H1 (cell line): ENCODE data around the gene MICALL2. TPM values are rescaled to one million over a fixed set of nuclear protein-coding genes. Genes with fewer than 3 reads are reported as not detected.

Source experiments
- CTCF ChIA-PET: fragments of 300-600 bp; sonication (Branson Sonifier 250); formaldehyde crosslinking; loops from one replicate; lab custom pipeline; 2021; ENCODE audit not compliant: partially characterized antibody; lab: Charles Lee
- POLR2A ChIA-PET: fragments of 300-600 bp; sonication (Branson Sonifier 250); formaldehyde crosslinking; loops from one replicate; lab custom pipeline; 2021; ENCODE audit warnings: inconsistent platforms; ENCODE audit not compliant: partially characterized antibody; lab: Charles Lee
- DNase-seq, 2 experiments: peaks; one replicate each; pipeline versions ENCODE4 v3.0.0 to v3.0.0-alpha.2; 2010 to 2022; ENCODE audit warnings: low spot score in 2 of 2, low read depth in 1 of 2, mixed read lengths in 1 of 2
- FAIRE-seq: peaks from 2 replicates; lab custom pipeline; 2011; peaks lifted over from hg19 to GRCh38; lab: Jason Lieb, UNC
- H2AFZ ChIP-seq: 2 replicates; pipeline ENCODE4 v1.8.1; 2012; ENCODE audit warnings: low read length, inconsistent platforms
- H2AK5ac ChIP-seq: 2 replicates; pipeline ENCODE4 v1.6.1; 2013; ENCODE audit warnings: low read depth, low read length
- H2BK120ac ChIP-seq: replicated peaks from 2 replicates; pipeline ENCODE3; 2013; ENCODE audit warnings: low read depth, low read length, inconsistent platforms
- H2BK12ac ChIP-seq: 2 replicates; pipeline ENCODE4 v1.6.1; 2013; ENCODE audit warnings: low read depth, low read length
- H2BK15ac ChIP-seq: 2 replicates; pipeline ENCODE4 v1.6.1; 2013; ENCODE audit warnings: low read length
- H2BK20ac ChIP-seq: 2 replicates; pipeline ENCODE4 v1.6.1; 2013; ENCODE audit warnings: low read length
- H2BK5ac ChIP-seq: 2 replicates; pipeline ENCODE4 v1.6.1; 2013; ENCODE audit warnings: low read depth, low read length
- H3K14ac ChIP-seq: 2 replicates; pipeline ENCODE4 v1.6.1; 2013; ENCODE audit warnings: inconsistent platforms; ENCODE audit not compliant: insufficient read length
- H3K18ac ChIP-seq: 2 replicates; pipeline ENCODE4 v1.6.1; 2013; ENCODE audit warnings: low read length; ENCODE audit errors: extremely low read depth
- H3K23ac ChIP-seq: 2 replicates; pipeline ENCODE4 v1.6.1; 2013; ENCODE audit warnings: inconsistent platforms; ENCODE audit not compliant: insufficient read length
- H3K23me2 ChIP-seq: 2 replicates; pipeline ENCODE4 v1.6.1; 2013; ENCODE audit warnings: low read depth, low read length
- H3K27ac ChIP-seq: 2 replicates; pipeline ENCODE4 v1.6.1; 2011; ENCODE audit warnings: low read depth, low read length, inconsistent platforms
- H3K27me3 ChIP-seq, 4 experiments: replicated peaks in 1 of 4; 1 replicate in 1 of 4; 2 replicates in 3 of 4; pipeline versions ENCODE4 v1.6.1 to v1.8.1; 2011 to 2013; ENCODE audit warnings: low read length in 3 of 4, mild to moderate bottlenecking in 3 of 4, inconsistent platforms in 2 of 4, mixed read lengths in 2 of 4, moderate library complexity in 1 of 4; ENCODE audit not compliant: control insufficient read depth in 3 of 4, insufficient read depth in 3 of 4; ENCODE audit errors: extremely low read depth in 1 of 4
- H3K36me3 ChIP-seq, 4 experiments: 2 replicates each; pipeline versions ENCODE4 v1.6.1 to v1.8.1; 2011 to 2013; ENCODE audit warnings: mild to moderate bottlenecking in 4 of 4, low read length in 3 of 4, moderate library complexity in 2 of 4, control low read depth in 1 of 4, inconsistent platforms in 1 of 4; ENCODE audit not compliant: insufficient read depth in 4 of 4, control insufficient read depth in 2 of 4
- H3K4ac ChIP-seq: replicated peaks from 2 replicates; pipeline ENCODE3; 2013; ENCODE audit warnings: low read length, low read depth, mixed read lengths, inconsistent platforms; ENCODE audit not compliant: insufficient read length
- H3K4me1 ChIP-seq, 4 experiments: replicated peaks in 1 of 4; 1 replicate in 1 of 4; 2 replicates in 3 of 4; pipeline versions ENCODE4 v1.6.1 to v1.8.1; 2011 to 2013; ENCODE audit warnings: low read length in 3 of 4, inconsistent platforms in 2 of 4, mixed read lengths in 1 of 4; ENCODE audit not compliant: insufficient read depth in 4 of 4, control insufficient read depth in 3 of 4
- H3K4me2 ChIP-seq, 2 experiments: 2 replicates each; pipeline versions ENCODE4 v1.6.1 to v1.8.1; 2011 to 2013; ENCODE audit warnings: low read depth in 2 of 2, low read length in 2 of 2, control low read depth in 1 of 2, inconsistent platforms in 1 of 2, mild to moderate bottlenecking in 1 of 2; ENCODE audit not compliant: insufficient read depth in 1 of 2
- H3K4me3 ChIP-seq, 4 experiments: fragments of 200-600, 300-600 bp in 1 of 4; sonication (generic), shearing (Covaris generic), sonication (Bioruptor Twin) in 1 of 4; 2 replicates each; pipeline versions ENCODE4 v1.5.1 to v1.8.1; 2011 to 2016; ENCODE audit warnings: low read length in 4 of 4, low read depth in 3 of 4, control low read depth in 2 of 4, inconsistent platforms in 2 of 4, mild to moderate bottlenecking in 2 of 4, mixed read lengths in 1 of 4, moderate library complexity in 1 of 4; ENCODE audit not compliant: insufficient read depth in 2 of 4; ENCODE audit errors: extremely low read depth in 1 of 4
- H3K56ac ChIP-seq: replicated peaks from 2 replicates; pipeline ENCODE3; 2013; ENCODE audit warnings: low read depth, mild to moderate bottlenecking, mixed read lengths, low read length, inconsistent platforms; ENCODE audit not compliant: insufficient read length
- H3K79me1 ChIP-seq: 2 replicates; pipeline ENCODE4 v1.6.1; 2013; ENCODE audit warnings: low read depth, low read length, control low read depth
- H3K79me2 ChIP-seq, 2 experiments: 2 replicates each; pipeline versions ENCODE4 v1.6.1 to v1.8.1; 2012 to 2013; ENCODE audit warnings: low read length in 2 of 2, mild to moderate bottlenecking in 2 of 2, inconsistent platforms in 1 of 2; ENCODE audit not compliant: insufficient read depth in 2 of 2, control insufficient read depth in 1 of 2
- H3K9ac ChIP-seq, 4 experiments: replicated peaks in 1 of 4; 1 replicate in 1 of 4; 2 replicates in 3 of 4; pipeline versions ENCODE4 v1.6.1 to v1.8.1; 2011 to 2013; ENCODE audit warnings: low read depth in 3 of 4, low read length in 3 of 4, control low read depth in 2 of 4, mild to moderate bottlenecking in 2 of 4, moderate library complexity in 2 of 4, inconsistent platforms in 1 of 4; ENCODE audit errors: extremely low read depth in 1 of 4
- H3K9me3 ChIP-seq, 2 experiments: 2 replicates each; pipeline versions ENCODE4 v1.6.1 to v1.8.1; 2012 to 2013; ENCODE audit warnings: mild to moderate bottlenecking in 2 of 2, moderate library complexity in 2 of 2, control low read depth in 1 of 2, inconsistent platforms in 1 of 2, low read depth in 1 of 2, low read length in 1 of 2, mixed read lengths in 1 of 2; ENCODE audit not compliant: insufficient read depth in 2 of 2
- H4K20me1 ChIP-seq, 2 experiments: replicated peaks in 1 of 2; 2 replicates each; pipeline versions ENCODE3 to v1.8.1; 2011 to 2013; ENCODE audit warnings: inconsistent platforms in 2 of 2, low read length in 2 of 2, mild to moderate bottlenecking in 1 of 2; ENCODE audit not compliant: insufficient read depth in 2 of 2, control insufficient read depth in 1 of 2
- H4K5ac ChIP-seq: 2 replicates; pipeline ENCODE4 v1.6.1; 2013; ENCODE audit warnings: low read length, low read depth, mixed read lengths, inconsistent platforms; ENCODE audit not compliant: insufficient read length
- H4K8ac ChIP-seq: 2 replicates; pipeline ENCODE4 v1.8.0; 2013; ENCODE audit warnings: mild to moderate bottlenecking, moderate library complexity, low read length, inconsistent platforms; ENCODE audit not compliant: insufficient read depth; ENCODE audit errors: extremely low read depth
- H4K91ac ChIP-seq: replicated peaks from 2 replicates; pipeline ENCODE3; 2013; ENCODE audit warnings: low read length, mixed read lengths, inconsistent platforms; ENCODE audit not compliant: insufficient read length
- HDAC2 ChIP-seq, 2 experiments: fragments of 300-600 bp in 1 of 2; sonication (generic) in 1 of 2; IDR thresholded peaks; 2 replicates each; pipeline ENCODE4 v1.6.1; 2011 to 2012; ENCODE audit warnings: low read depth in 2 of 2, low read length in 2 of 2, mild to moderate bottlenecking in 2 of 2, moderate library complexity in 2 of 2, borderline replicate concordance in 1 of 2, inconsistent platforms in 1 of 2
- WGBS, 2 experiments: shearing (Covaris generic) in 1 of 2; methylation state at CpG; one replicate each; pipeline versions ENCODE4 v1.1.6 to v1.1.7; 2013 to 2015; ENCODE audit warnings: low lambda C conversion rate in 2 of 2, mixed read lengths in 2 of 2, inconsistent platforms in 1 of 2, low coverage in 1 of 2, missing lambda C conversion rate in 1 of 2; ENCODE audit not compliant: insufficient replicate concordance in 2 of 2, insufficient coverage in 1 of 2, insufficient read length in 1 of 2; ENCODE audit errors: extremely low coverage in 1 of 2, missing lambda C conversion rate in 1 of 2; 5-methylcytosine and 5-hydroxymethylcytosine counted together
- polyA plus RNA-seq, 7 experiments: library from polyadenylated mRNA; depleted of rRNA in 3 of 7; stranded (reverse) in 5 of 7; unstranded in 2 of 7; fragments of >200 nt in 5 of 7; fragments of 200-250 nt in 2 of 7; gene quantifications; 1 replicate in 5 of 7; 2 replicates in 1 of 7; 4 replicates in 1 of 7; pipeline versions ENCODE4 v1.2.1 to v1.2.3, GENCODE V29; 2011 to 2013; ENCODE audit warnings: missing spikeins in 2 of 7, mixed read lengths in 2 of 7
- total RNA-seq: library from RNA; stranded (reverse); fragmentation: NEBNext Ultra II Directional; extraction: Animal tissue kit (Norgen Biotek cat#: 25700); gene quantifications from 2 replicates; pipeline ENCODE4 v1.2.1, GENCODE V29; 2021
- TF ChIP-seq, protein P1 (sequence below): IDR thresholded peaks from 2 replicates; pipeline ENCODE4 v1.6.1; 2012; ENCODE audit warnings: inconsistent platforms

Gene MICALL2
- total and polyA plus RNA-seq, 2 of the 8 experiments (the other 6 are each of a cell fraction or from before 2014, with no cell fraction given) = 5.3 to 8.5 TPM

DNA sequence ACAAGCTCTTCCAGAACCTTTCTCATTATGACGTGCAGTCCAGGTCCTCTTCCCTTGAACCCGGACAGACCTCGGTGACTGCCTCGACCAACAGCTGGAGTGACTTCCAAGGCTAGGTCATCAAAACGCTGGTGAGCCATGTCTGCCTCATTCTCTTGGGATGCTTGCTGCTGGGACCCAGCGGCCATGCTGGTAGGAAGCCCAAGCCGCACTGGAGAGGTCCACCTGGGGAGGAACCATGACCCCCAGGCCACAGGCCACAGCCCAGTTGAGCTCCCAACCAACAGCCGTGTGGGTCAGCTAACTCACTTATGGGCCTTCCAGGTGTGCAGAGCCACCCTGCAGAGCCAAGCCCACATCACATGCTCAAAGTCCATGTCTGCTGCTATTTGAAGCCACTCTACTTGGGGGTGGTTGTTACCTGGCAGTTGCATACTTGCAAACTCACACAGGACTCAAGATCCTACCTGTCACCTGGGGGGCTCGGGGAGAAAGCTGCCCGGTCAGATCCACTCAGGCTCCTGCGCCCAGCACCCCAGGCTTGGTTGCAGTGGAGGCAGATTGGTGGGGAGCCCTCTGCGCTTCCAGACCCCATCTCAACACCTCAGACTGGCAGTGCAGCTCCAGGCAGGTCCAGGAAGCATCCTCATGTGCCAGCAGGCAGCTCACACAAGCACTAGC is 57.0 kb downstream of the MICALL2 start:
- no peaks in the 10 kb centered on the region for H3K79me1 ChIP-seq
- H3K27ac ChIP-seq = no peak overlapping the region
- FAIRE-seq (no peak), DNase-seq (no peak)
- no peak overlapping the region for H2BK5ac ChIP-seq
- no peak overlapping the region for H3K9ac ChIP-seq
- no peak overlapping the region for H3K4ac ChIP-seq
- TF ChIP-seq HDAC2 (IDR thresholded peaks at IDR 0.05; ENCODE audit: borderline replicate concordance in 1 of 2, low read depth in 2 of 2, low read length in 2 of 2) = no peak
- TF ChIP-seq, protein P1, sequence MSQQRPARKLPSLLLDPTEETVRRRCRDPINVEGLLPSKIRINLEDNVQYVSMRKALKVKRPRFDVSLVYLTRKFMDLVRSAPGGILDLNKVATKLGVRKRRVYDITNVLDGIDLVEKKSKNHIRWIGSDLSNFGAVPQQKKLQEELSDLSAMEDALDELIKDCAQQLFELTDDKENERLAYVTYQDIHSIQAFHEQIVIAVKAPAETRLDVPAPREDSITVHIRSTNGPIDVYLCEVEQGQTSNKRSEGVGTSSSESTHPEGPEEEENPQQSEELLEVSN = 0 out of 2 replicates have a peak, but pooled peaks have one; percentile 14
- H3K36me3 ChIP-seq = no peaks in the 10 kb centered on the region
- no peak overlapping the region for H2BK20ac ChIP-seq
- ChIA-PET CTCF (interaction anchor here (0.7 to 2.6 kb wide), 15 partner anchors 8 to 225 kb away, joined by 3 to 14 read pairs (median 3); no protein-coding TSS in a partner anchor), POLR2A (no interaction called here)
- no peak overlapping the region; the same call in 1 of the 2 replicates for H2BK15ac ChIP-seq
- no peak overlapping the region for H4K8ac ChIP-seq
- H2AK5ac ChIP-seq = no peak overlapping the region
- no peak overlapping the region for H2AFZ ChIP-seq
- H2BK120ac ChIP-seq = peak overlapping the region; percentile 39
- no peak overlapping the region for H2BK12ac ChIP-seq
- H4K91ac ChIP-seq = no peak overlapping the region
- H3K79me2 ChIP-seq = no peaks in the 10 kb centered on the region
- H3K23me2 ChIP-seq = peaks cover 2% of the 10 kb centered on the region; the same call in 1 of the 2 replicates
- peaks cover 0 to 6% (median 2%) of the 10 kb centered on the region in 4 experiments; a peak in 4 of 7 replicates for H3K4me1 ChIP-seq
- H3K18ac ChIP-seq = no peak overlapping the region; the same call in 1 of the 2 replicates
- 85% methylated on average over 12 of the region's 12 CpGs; no CpG with 5 or more reads in 1 of the 2 experiments for WGBS, 2 experiments
- no peak overlapping the region for H3K14ac ChIP-seq
- no peak overlapping the region for H4K5ac ChIP-seq
- peaks cover 0 to 25% (median 14%) of the 10 kb centered on the region in 4 experiments; a peak in 5 of 7 replicates for H3K27me3 ChIP-seq
- H3K4me2 ChIP-seq = no peak overlapping the region
- H3K23ac ChIP-seq = no peak overlapping the region
- H3K4me3 ChIP-seq = no peak overlapping the region
- H3K56ac ChIP-seq = no peak overlapping the region
- H4K20me1 ChIP-seq = no peaks in the 10 kb centered on the region
- peaks cover 0 to 3% of the 10 kb centered on the region in 2 experiments; a peak in 1 of 4 replicates for H3K9me3 ChIP-seq
